Neural progenitor cell (in vitro differentiated cells): ENCODE measurements around the gene PIP5K1A. TPM values are rescaled to one million over a fixed set of nuclear protein-coding genes. Genes with fewer than 3 reads are reported as not detected.
"Not testable (repeated sequence)": the region's sequence is repeated elsewhere in the genome, so short reads cannot be mapped to it uniquely, and the experiment has no call there.

Experiments used
- DNase-seq: peaks from one replicate; pipeline ENCODE4 v3.0.0-alpha.2; 2016; ENCODE audit warnings: low spot score
- H2AFZ ChIP-seq: fragments of 200-600 bp; sonication (generic); replicated peaks from 2 replicates; pipeline ENCODE4 v1.6.1; 2016; ENCODE audit warnings: antibody characterized with exemption
- H3F3A ChIP-seq: fragments of 200-600 bp; sonication (generic); 2 replicates; pipeline ENCODE4 v1.6.1; 2016; ENCODE audit warnings: antibody characterized with exemption, low read depth
- H3K27ac ChIP-seq: fragments of 200-600 bp; sonication (generic); 2 replicates; pipeline ENCODE4 v1.5.1; 2016; ENCODE audit warnings: mild to moderate bottlenecking
- H3K27me3 ChIP-seq: fragments of 200-600 bp; sonication (generic); 2 replicates; pipeline ENCODE4 v1.6.1; 2016; ENCODE audit warnings: mild to moderate bottlenecking, moderate library complexity
- H3K36me3 ChIP-seq: fragments of 200-600 bp; sonication (generic); 2 replicates; pipeline ENCODE4 v1.5.1; 2016
- H3K4me1 ChIP-seq: fragments of 200-600 bp; sonication (generic); 2 replicates; pipeline ENCODE4 v1.6.1; 2016; ENCODE audit warnings: mixed run types
- H3K4me2 ChIP-seq: fragments of 200-600 bp; sonication (generic); 2 replicates; pipeline ENCODE4 v1.6.1; 2016
- H3K4me3 ChIP-seq: fragments of 200-600 bp; sonication (generic); 2 replicates; pipeline ENCODE4 v1.5.1; 2016
- H3K79me2 ChIP-seq: fragments of 200-600 bp; sonication (generic); 2 replicates; pipeline ENCODE4 v1.6.1; 2016; ENCODE audit warnings: low read depth
- H3K9ac ChIP-seq: fragments of 200-600 bp; sonication (generic); 2 replicates; pipeline ENCODE4 v1.6.1; 2016
- H3K9me3 ChIP-seq: fragments of 200-600 bp; sonication (generic); 2 replicates; pipeline ENCODE4 v1.5.1; 2016; ENCODE audit warnings: low read depth
- H4K20me1 ChIP-seq: fragments of 200-600 bp; sonication (generic); 2 replicates; pipeline ENCODE4 v1.6.1; 2016; ENCODE audit warnings: low read depth
- H3K27ac Mint-ChIP-seq: 3 replicates; pipeline ENCODE4 v1.8.0; 2021; ENCODE audit warnings: mixed read lengths
- H3K27me3 Mint-ChIP-seq: 2 replicates; pipeline ENCODE4 v1.8.0; 2022; ENCODE audit warnings: low read depth, mild to moderate bottlenecking, inconsistent platforms, moderate library complexity, mixed read lengths; ENCODE audit not compliant: insufficient read depth
- H3K36me3 Mint-ChIP-seq: 3 replicates; pipeline ENCODE4 v1.8.0; 2021; ENCODE audit warnings: mixed read lengths
- H3K4me1 Mint-ChIP-seq: 3 replicates; pipeline ENCODE4 v1.8.0; 2021; ENCODE audit warnings: mixed read lengths
- H3K4me3 Mint-ChIP-seq: 3 replicates; pipeline ENCODE4 v1.8.0; 2021; ENCODE audit warnings: mild to moderate bottlenecking, moderate library complexity, mixed read lengths
- H3K9me3 Mint-ChIP-seq: 3 replicates; pipeline ENCODE4 v1.8.0; 2020; ENCODE audit warnings: mixed read lengths
- CTCF ChIP-seq: fragments of 200-600 bp; sonication (generic); IDR thresholded peaks from 2 replicates; pipeline ENCODE4 v1.5.1; 2017; ENCODE audit warnings: antibody characterized with exemption, mild to moderate bottlenecking
- EZH2 ChIP-seq: fragments of 200-600 bp; sonication (generic); IDR thresholded peaks from 2 replicates; pipeline ENCODE4 v1.6.1; 2017; ENCODE audit warnings: antibody characterized with exemption, mild to moderate bottlenecking, moderate library complexity
- EZH2phosphoT487 ChIP-seq: fragments of 200-600 bp; sonication (generic); IDR thresholded peaks from 2 replicates; pipeline ENCODE4 v1.6.1; 2017; ENCODE audit warnings: antibody characterized with exemption
- total RNA-seq: library from RNA; depleted of rRNA; stranded (reverse); fragments of >200 nt; gene quantifications from 2 replicates; pipeline ENCODE4 v1.2.3, GENCODE V29; 2015; ENCODE audit warnings: low replicate concordance

The PIP5K1A gene
- total RNA-seq, 1 donor from 2014 or later: 81.2 TPM

DNA sequence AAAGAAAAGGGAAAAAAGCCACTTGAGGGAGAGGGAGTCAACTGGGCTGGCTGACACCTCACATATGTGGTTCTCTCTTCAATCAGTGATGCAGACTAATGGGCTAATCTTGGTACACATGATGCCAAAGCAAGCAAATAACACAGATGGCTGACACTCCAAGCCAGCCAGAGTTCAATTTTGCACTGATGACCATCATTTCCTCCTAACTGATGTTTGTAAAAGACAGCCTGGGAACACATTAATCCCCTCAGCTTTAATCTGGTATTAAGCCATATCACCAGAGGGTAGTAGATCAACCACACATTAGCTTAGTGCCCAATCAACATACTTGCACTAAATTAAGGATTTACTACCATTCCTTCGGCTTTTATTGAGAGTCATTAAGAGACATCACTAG is 11.1 kb upstream of the PIP5K1A start:
- Mint-ChIP-seq H3K36me3 (peaks cover 26% of the 10 kb centered on the region), H3K4me3 (peak overlapping the region; percentile 48), H3K27ac (no peak overlapping the region), H3K4me1 (peaks cover 17% of the 10 kb centered on the region), H3K9me3 (no peaks in the 10 kb centered on the region), H3K27me3 (no peaks in the 10 kb centered on the region)
- no peak overlapping the region for H2AFZ ChIP-seq
- peaks cover 6% of the 10 kb centered on the region for H3K36me3 ChIP-seq
- peaks cover 8% of the 10 kb centered on the region for H3K4me1 ChIP-seq
- H3K27ac ChIP-seq: no peak overlapping the region
- H3K79me2 ChIP-seq: peaks cover 41% of the 10 kb centered on the region
- DNase-seq: no peak
- TF ChIP-seq CTCF (no peak), EZH2 (no peak), EZH2phosphoT487 (no peak)
- no peak overlapping the region for H3K4me2 ChIP-seq
- H3K9me3 ChIP-seq: no peaks in the 10 kb centered on the region
- H3K27me3 ChIP-seq: no peaks in the 10 kb centered on the region
- no peak overlapping the region for H3K4me3 ChIP-seq
- H3K9ac ChIP-seq: no peak overlapping the region
- no peaks in the 10 kb centered on the region for H4K20me1 ChIP-seq
- H3F3A ChIP-seq: peaks cover 6% of the 10 kb centered on the region

DNA sequence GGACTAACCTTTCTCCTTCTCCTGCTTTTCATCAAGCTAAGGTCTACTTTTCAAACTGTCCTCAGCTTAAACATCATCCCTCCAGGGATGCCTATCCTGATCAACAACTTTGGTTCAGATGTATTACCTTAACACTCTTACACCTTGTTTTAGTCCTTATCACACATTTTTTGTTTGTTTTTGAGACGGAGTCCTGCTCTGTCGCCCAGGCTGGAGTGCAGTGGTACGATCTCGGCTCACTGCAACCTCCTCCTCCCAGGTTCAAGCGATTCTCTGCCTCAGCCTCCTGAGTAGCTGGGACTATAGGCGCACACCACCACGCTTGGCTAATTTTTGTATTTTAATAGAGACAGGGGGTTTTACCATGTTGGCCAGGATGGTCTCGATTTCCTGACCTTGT is 9.7 kb upstream of the PIP5K1A start:
- not testable (repeated sequence) for H3F3A ChIP-seq, H2AFZ ChIP-seq, H3K27me3 ChIP-seq, H3K36me3 ChIP-seq, DNase-seq, H3K9me3 ChIP-seq, H4K20me1 ChIP-seq, H3K27me3 Mint-ChIP-seq, H3K27ac ChIP-seq, H3K9me3 Mint-ChIP-seq, H3K4me1 ChIP-seq
- H3K4me1 Mint-ChIP-seq: peaks cover 17% of the 10 kb centered on the region
- Histone ChIP-seq H3K79me2 (peaks cover 41% of the 10 kb centered on the region), H3K4me2 (peak overlapping the region; percentile 99), H3K9ac (peak overlapping the region; percentile 95), H3K4me3 (peak overlapping the region; percentile 99)
- peak overlapping the region; percentile 43 for H3K27ac Mint-ChIP-seq
- H3K36me3 Mint-ChIP-seq: peaks cover 19% of the 10 kb centered on the region
- H3K4me3 Mint-ChIP-seq: peak overlapping the region; percentile 100

GRCh38 chr1:151189637-151190445 is 8.5 kb upstream of the PIP5K1A start, which contains the start of gene VPS72:
TSS of gene VPS72 (minus strand) at chr1:151190197. CDS start at chr1:151190121, 76 bp downstream.
- DNase-seq: peak; percentile 94
- peak within 1 kb of the TSS; percentile 99 for H3K4me3 ChIP-seq
- H3K36me3 Mint-ChIP-seq: peaks cover 12% of the 10 kb centered on the region
- H3K9me3 ChIP-seq: no peaks in the 10 kb centered on the region
- peak within 1 kb of the TSS; percentile 100 for H3K4me3 Mint-ChIP-seq
- H4K20me1 ChIP-seq: no peaks in the 10 kb centered on the region
- H3K36me3 ChIP-seq: peaks cover 2% of the 10 kb centered on the region
- peaks cover 17% of the 10 kb centered on the region for H3K4me1 Mint-ChIP-seq
- peak within 1 kb of the TSS; percentile 94 for H3K27ac ChIP-seq
- no peaks in the 10 kb centered on the region for H3K9me3 Mint-ChIP-seq
- H3K9ac ChIP-seq: peak within 1 kb of the TSS; percentile 95
- peaks cover 8% of the 10 kb centered on the region for H3K4me1 ChIP-seq
- TF ChIP-seq EZH2phosphoT487: no peak
- peak; percentile 29 for TF ChIP-seq EZH2
- H3K27ac Mint-ChIP-seq: peak within 1 kb of the TSS; percentile 99
- H3F3A ChIP-seq: peaks cover 6% of the 10 kb centered on the region
- peak within 1 kb of the TSS; percentile 99 for H3K4me2 ChIP-seq
- H3K27me3 Mint-ChIP-seq: peaks cover 4% of the 10 kb centered on the region
- H2AFZ ChIP-seq: peak within 1 kb of the TSS; percentile 96
- peaks cover 41% of the 10 kb centered on the region for H3K79me2 ChIP-seq
- H3K27me3 ChIP-seq: peaks cover 4% of the 10 kb centered on the region

DNA sequence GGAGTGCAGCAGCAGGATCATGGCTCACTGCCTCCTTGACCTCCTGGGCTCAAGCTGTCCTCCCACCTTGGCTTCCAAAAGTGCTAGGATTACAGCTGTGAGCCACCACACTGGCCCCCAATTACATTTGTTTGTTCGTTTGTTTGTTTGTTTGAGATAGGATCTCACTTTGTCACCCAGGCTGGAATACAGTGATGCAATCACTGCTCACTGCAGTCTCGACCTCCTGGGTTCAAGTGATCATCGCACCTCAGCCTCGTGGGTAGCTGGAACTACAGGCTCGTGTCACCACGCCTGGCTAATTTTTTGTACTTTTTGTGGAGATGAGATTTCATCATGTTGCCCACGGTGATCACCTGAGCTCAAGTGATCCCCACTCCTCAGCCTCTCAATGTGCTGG is 6.3 kb upstream of the PIP5K1A start:
- no peaks in the 10 kb centered on the region for H3K36me3 Mint-ChIP-seq
- H4K20me1 ChIP-seq: no peaks in the 10 kb centered on the region
- peaks cover 20% of the 10 kb centered on the region for H3K4me1 Mint-ChIP-seq
- H3K27ac Mint-ChIP-seq: no peak overlapping the region
- H3K4me1 ChIP-seq: peaks cover 8% of the 10 kb centered on the region
- no peaks in the 10 kb centered on the region for H3K9me3 Mint-ChIP-seq
- H3K9me3 ChIP-seq: no peaks in the 10 kb centered on the region
- TF ChIP-seq EZH2: no peak
- no peak for TF ChIP-seq EZH2phosphoT487
- no peak for TF ChIP-seq CTCF
- no peak overlapping the region for H3K27ac ChIP-seq
- peaks cover 4% of the 10 kb centered on the region for H3K27me3 ChIP-seq
- no peaks in the 10 kb centered on the region for H3K36me3 ChIP-seq
- H3K4me2 ChIP-seq: no peak overlapping the region
- no peak overlapping the region for H2AFZ ChIP-seq
- H3K79me2 ChIP-seq: peaks cover 29% of the 10 kb centered on the region
- H3K27me3 Mint-ChIP-seq: peaks cover 4% of the 10 kb centered on the region
- peaks cover 12% of the 10 kb centered on the region for H3F3A ChIP-seq
- no peak overlapping the region for H3K9ac ChIP-seq
- H3K4me3 ChIP-seq: no peak overlapping the region
- DNase-seq: no peak
- H3K4me3 Mint-ChIP-seq: no peak overlapping the region
